Measurements from ENCODE around the gene FRMD6.
"Not testable (repeated sequence)": the region's sequence is repeated elsewhere in the genome, so short reads cannot be mapped to it uniquely, and the experiment has no call there.

The FRMD6 gene

GRCh38 chr14:51626788-51627187, 24.9 kb upstream of the FRMD6 start:
- H3K4me3 ChIP-seq (ENCODE audit: low read length) = no peak overlapping the region
- no peak for TF ChIP-seq CTCF (IDR thresholded peaks at IDR 0.05; ENCODE audit: insufficient read depth, low read depth, low read length, missing control alignments)
- no peak for DNase-seq (ENCODE audit: low read depth)

- TF ChIP-seq CTCF (IDR thresholded peaks at IDR 0.05; ENCODE audit: insufficient read depth, low read depth, low read length, missing control alignments) = no peak
- no peak overlapping the region for H3K4me3 ChIP-seq (ENCODE audit: low read length)
- DNase-seq (ENCODE audit: low read depth) = no peak
Measured at GRCh38 chr14:51627313-51627712, 24.4 kb upstream of the FRMD6 start.

GRCh38 chr14:51628238-51628637, 23.5 kb upstream of the FRMD6 start:
- no peak for DNase-seq (ENCODE audit: low read depth)
- TF ChIP-seq CTCF (IDR thresholded peaks at IDR 0.05; ENCODE audit: insufficient read depth, low read depth, low read length, missing control alignments) = no peak
- H3K4me3 ChIP-seq (ENCODE audit: low read length) = no peak overlapping the region

- no peak for TF ChIP-seq CTCF (IDR thresholded peaks at IDR 0.05; ENCODE audit: insufficient read depth, low read depth, low read length, missing control alignments)
- no peak overlapping the region for H3K4me3 ChIP-seq (ENCODE audit: low read length)
- no peak for DNase-seq (ENCODE audit: low read depth)
Measured at GRCh38 chr14:51630987-51631386, 20.7 kb upstream of the FRMD6 start.

GRCh38 chr14:51633298-51633697, 18.4 kb upstream of the FRMD6 start:
- DNase-seq (ENCODE audit: low read depth) = peak; percentile 75
- not testable (repeated sequence) for H3K4me3 ChIP-seq (ENCODE audit: low read length)

- no peak for TF ChIP-seq CTCF (IDR thresholded peaks at IDR 0.05; ENCODE audit: insufficient read depth, low read depth, low read length, missing control alignments)
- H3K4me3 ChIP-seq (ENCODE audit: low read length) = no peak overlapping the region
- DNase-seq (ENCODE audit: low read depth) = no peak
Measured at GRCh38 chr14:51636109-51636508, 15.6 kb upstream of the FRMD6 start.

- no peak for TF ChIP-seq CTCF (IDR thresholded peaks at IDR 0.05; ENCODE audit: insufficient read depth, low read depth, low read length, missing control alignments)
- H3K4me3 ChIP-seq (ENCODE audit: low read length) = no peak overlapping the region
- no peak for DNase-seq (ENCODE audit: low read depth)
Measured at GRCh38 chr14:51638071-51638944, 13.4 kb upstream of the FRMD6 start.

Measured in epithelial cell of esophagus (primary cell).